DOHH2 (cell line): Measurements from ENCODE around the gene FNDC3B.

Experiments
- H3F3A ChIP-seq: fragments of 200-600 bp; sonication (generic), shearing (Covaris generic); 2 replicates; pipeline ENCODE4 v1.6.0; 2016; ENCODE audit warnings: antibody characterized with exemption, mild to moderate bottlenecking; ENCODE audit not compliant: control insufficient read depth, insufficient read depth
- H3K27ac ChIP-seq: fragments of 200-600 bp; sonication (generic); 2 replicates; pipeline ENCODE4 v1.5.1; 2014; ENCODE audit warnings: low read depth, mild to moderate bottlenecking, low read length, moderate library complexity
- H3K27me3 ChIP-seq: fragments of 200-600 bp; sonication (generic); 2 replicates; pipeline ENCODE4 v1.6.1; 2014; ENCODE audit warnings: mild to moderate bottlenecking, low read length, mixed read lengths; ENCODE audit not compliant: control insufficient read depth
- H3K36me3 ChIP-seq: fragments of 200-600 bp; sonication (generic); 2 replicates; pipeline ENCODE4 v1.6.1; 2014; ENCODE audit warnings: mild to moderate bottlenecking, low read length, moderate library complexity, mixed read lengths; ENCODE audit not compliant: control insufficient read depth
- H3K4me1 ChIP-seq: fragments of 200-600 bp; sonication (generic); 2 replicates; pipeline ENCODE4 v1.6.1; 2014; ENCODE audit warnings: mild to moderate bottlenecking, low read length, mixed read lengths; ENCODE audit not compliant: control insufficient read depth
- H3K4me2 ChIP-seq: fragments of 200-600 bp; sonication (generic); 2 replicates; pipeline ENCODE4 v1.6.0; 2014; ENCODE audit warnings: mild to moderate bottlenecking, low read length, moderate library complexity
- H3K4me3 ChIP-seq: fragments of 200-600 bp; sonication (generic); 2 replicates; pipeline ENCODE4 v1.5.1; 2014; ENCODE audit warnings: mild to moderate bottlenecking, low read length, mixed read lengths
- H3K79me2 ChIP-seq: fragments of 200-600 bp; sonication (generic); 2 replicates; pipeline ENCODE4 v1.6.1; 2014; ENCODE audit warnings: mild to moderate bottlenecking, low read length, mixed read lengths; ENCODE audit not compliant: control insufficient read depth
- H3K9me2 ChIP-seq: fragments of 200-600 bp; sonication (generic); replicated peaks from 2 replicates; pipeline ENCODE4 v1.6.1; 2014; ENCODE audit warnings: mild to moderate bottlenecking, low read length, mixed read lengths; ENCODE audit not compliant: control insufficient read depth
- H3K9me3 ChIP-seq: fragments of 200-600 bp; sonication (generic); 2 replicates; pipeline ENCODE4 v1.6.1; 2014; ENCODE audit warnings: antibody characterized with exemption, low read length, mixed read lengths; ENCODE audit not compliant: control insufficient read depth, insufficient read depth
- H4K20me1 ChIP-seq: fragments of 200-600 bp; sonication (generic); 2 replicates; pipeline ENCODE4 v1.6.0; 2014; ENCODE audit warnings: low read depth, mild to moderate bottlenecking, antibody characterized with exemption, low read length, moderate library complexity; ENCODE audit not compliant: control insufficient read depth, insufficient read depth
- CTCF ChIP-seq: fragments of 200-600 bp; sonication (generic); IDR thresholded peaks from one replicate; pipeline ENCODE4 v1.5.1; 2014; ENCODE audit warnings: antibody characterized with exemption, mild to moderate bottlenecking, low read depth, low read length; ENCODE audit not compliant: poor library complexity, severe bottlenecking
- EZH2phosphoT487 ChIP-seq: fragments of 200-600 bp; sonication (generic); IDR thresholded peaks from 2 replicates; pipeline ENCODE4 v1.6.1; 2017; ENCODE audit warnings: borderline replicate concordance, mild to moderate bottlenecking, antibody characterized with exemption, low read length, moderate library complexity, mixed read lengths

The FNDC3B gene

GRCh38 chr3:172152874-172153273, 113.5 kb downstream of the FNDC3B start:
- no peaks in the 10 kb centered on the region for H3K27me3 ChIP-seq
- no peaks in the 10 kb centered on the region for H4K20me1 ChIP-seq
- H3K27ac ChIP-seq, result no peak overlapping the region
- peaks cover 6% of the 10 kb centered on the region for H3K4me1 ChIP-seq
- no peaks in the 10 kb centered on the region for H3K9me3 ChIP-seq
- no peaks in the 10 kb centered on the region for H3K79me2 ChIP-seq
- H3K36me3 ChIP-seq, result no peaks in the 10 kb centered on the region
- no peak for TF ChIP-seq CTCF
- TF ChIP-seq EZH2phosphoT487, result no peak
- H3F3A ChIP-seq, result no peaks in the 10 kb centered on the region
- H3K4me2 ChIP-seq, result no peak overlapping the region
- no peak overlapping the region for H3K4me3 ChIP-seq
- H3K9me2 ChIP-seq, result no peaks in the 10 kb centered on the region

GRCh38 chr3:172153335-172153861, 114.0 kb downstream of the FNDC3B start:
- no peaks in the 10 kb centered on the region for H3K9me2 ChIP-seq
- H4K20me1 ChIP-seq, result no peaks in the 10 kb centered on the region
- no peak overlapping the region for H3K4me2 ChIP-seq
- H3K27me3 ChIP-seq, result no peaks in the 10 kb centered on the region
- H3K27ac ChIP-seq, result no peak overlapping the region
- TF ChIP-seq CTCF (no peak), EZH2phosphoT487 (no peak)
- H3F3A ChIP-seq, result no peaks in the 10 kb centered on the region
- no peaks in the 10 kb centered on the region for H3K79me2 ChIP-seq
- no peaks in the 10 kb centered on the region for H3K9me3 ChIP-seq
- peaks cover 6% of the 10 kb centered on the region for H3K4me1 ChIP-seq
- H3K4me3 ChIP-seq, result no peak overlapping the region
- H3K36me3 ChIP-seq, result no peaks in the 10 kb centered on the region

GRCh38 chr3:172154768-172155664, 115.6 kb downstream of the FNDC3B start:
- Histone ChIP-seq H3F3A (no peaks in the 10 kb centered on the region), H3K27ac (no peak overlapping the region), H3K27me3 (no peaks in the 10 kb centered on the region), H3K79me2 (no peaks in the 10 kb centered on the region), H3K4me3 (no peak overlapping the region), H3K4me1 (peaks cover 3% of the 10 kb centered on the region; the same call in 1 of the 2 replicates), H3K9me3 (no peaks in the 10 kb centered on the region), H3K36me3 (no peaks in the 10 kb centered on the region), H3K4me2 (no peak overlapping the region), H3K9me2 (no peaks in the 10 kb centered on the region), H4K20me1 (no peaks in the 10 kb centered on the region)
- TF ChIP-seq EZH2phosphoT487 (no peak), CTCF (no peak)
